ENCODE measurements around the gene SEMG1. TPM values are rescaled to one million over a fixed set of nuclear protein-coding genes. Genes with fewer than 3 reads are reported as not detected.

Gene SEMG1
- total RNA-seq, 3 donors from 2014 or later = 1.8 TPM; not detected in 2

DNA sequence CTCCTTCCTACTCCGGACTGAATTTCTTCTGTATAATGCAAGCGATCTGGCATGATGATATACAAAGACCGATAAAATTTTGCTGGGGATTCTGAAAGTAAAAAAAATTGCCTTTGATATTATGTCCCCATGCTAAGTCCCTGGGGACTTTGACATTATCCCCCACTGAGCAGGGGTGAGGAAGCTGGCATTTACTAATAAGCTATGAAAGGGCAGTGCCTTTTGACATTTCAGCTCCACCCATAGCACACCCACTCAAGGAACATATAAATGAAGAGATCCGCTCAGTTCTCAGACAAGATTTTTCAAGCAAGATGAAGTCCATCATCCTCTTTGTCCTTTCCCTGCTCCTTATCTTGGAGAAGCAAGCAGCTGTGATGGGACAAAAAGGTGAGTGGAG lies 14.2 kb downstream of the SEMG1 start, which contains the start of gene SEMG2:
SEMG2 (plus strand) TSS at position 298 of the 400 bp plus-strand sequence; CDS start at position 315, 17 bp downstream.
- intact Hi-C loops (cut with DNase I; ENCODE audit: low total_unique reads) = no loop called here

DNA sequence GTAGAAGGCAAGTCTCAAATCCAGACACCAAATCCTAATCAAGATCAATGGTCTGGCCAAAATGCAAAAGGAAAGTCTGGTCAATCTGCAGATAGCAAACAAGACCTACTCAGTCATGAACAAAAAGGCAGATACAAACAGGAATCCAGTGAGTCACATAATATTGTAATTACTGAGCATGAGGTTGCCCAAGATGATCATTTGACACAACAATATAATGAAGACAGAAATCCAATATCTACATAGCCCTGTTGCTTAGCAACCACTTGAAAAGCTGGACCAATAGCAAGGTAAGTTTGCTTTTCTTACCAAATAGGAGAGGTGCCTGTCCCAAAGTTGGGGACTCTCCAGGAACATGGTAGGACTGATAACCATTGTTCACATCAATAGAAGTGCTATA lies 16.3 kb downstream of the SEMG1 start:
- H3K27me3 ChIP-seq = peaks cover 0 to 3% of the 10 kb centered on the region in 2 donors
- H3K4me1 ChIP-seq = no peaks in the 10 kb centered on the region
- no peaks in the 10 kb centered on the region for H3K36me3 ChIP-seq
- no peak for DNase-seq (ENCODE audit: low spot score in 2 of 2)
- no peak overlapping the region for H3K4me3 ChIP-seq
- no peaks in the 10 kb centered on the region for H3K9me3 ChIP-seq
- TF ChIP-seq, protein P1, sequence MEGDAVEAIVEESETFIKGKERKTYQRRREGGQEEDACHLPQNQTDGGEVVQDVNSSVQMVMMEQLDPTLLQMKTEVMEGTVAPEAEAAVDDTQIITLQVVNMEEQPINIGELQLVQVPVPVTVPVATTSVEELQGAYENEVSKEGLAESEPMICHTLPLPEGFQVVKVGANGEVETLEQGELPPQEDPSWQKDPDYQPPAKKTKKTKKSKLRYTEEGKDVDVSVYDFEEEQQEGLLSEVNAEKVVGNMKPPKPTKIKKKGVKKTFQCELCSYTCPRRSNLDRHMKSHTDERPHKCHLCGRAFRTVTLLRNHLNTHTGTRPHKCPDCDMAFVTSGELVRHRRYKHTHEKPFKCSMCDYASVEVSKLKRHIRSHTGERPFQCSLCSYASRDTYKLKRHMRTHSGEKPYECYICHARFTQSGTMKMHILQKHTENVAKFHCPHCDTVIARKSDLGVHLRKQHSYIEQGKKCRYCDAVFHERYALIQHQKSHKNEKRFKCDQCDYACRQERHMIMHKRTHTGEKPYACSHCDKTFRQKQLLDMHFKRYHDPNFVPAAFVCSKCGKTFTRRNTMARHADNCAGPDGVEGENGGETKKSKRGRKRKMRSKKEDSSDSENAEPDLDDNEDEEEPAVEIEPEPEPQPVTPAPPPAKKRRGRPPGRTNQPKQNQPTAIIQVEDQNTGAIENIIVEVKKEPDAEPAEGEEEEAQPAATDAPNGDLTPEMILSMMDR (IDR thresholded peaks at IDR 0.05) = no peak
- no peak for TF ChIP-seq POLR2A (IDR thresholded peaks at IDR 0.05)
- TF ChIP-seq POLR2AphosphoS5 (IDR thresholded peaks at IDR 0.05) = no peak
- intact Hi-C loops (cut with DNase I; ENCODE audit: low total_unique reads) = no loop called here
- H3K27ac ChIP-seq = no peak overlapping the region

More for the DNA sequence above, 14.2 kb downstream of the SEMG1 start, which contains the start of gene SEMG2:
- no peak within 1 kb of the TSS for H3K4me3 ChIP-seq
- no peaks in the 10 kb centered on the region for H3K4me1 ChIP-seq
- H3K36me3 ChIP-seq = no peaks in the 10 kb centered on the region
- no peak within 1 kb of the TSS for H3K27ac ChIP-seq
- no peaks in the 10 kb centered on the region for H3K9me3 ChIP-seq
- TF ChIP-seq POLR2A (IDR thresholded peaks at IDR 0.05) (no peak), POLR2AphosphoS5 (IDR thresholded peaks at IDR 0.05) (no peak)
- TF ChIP-seq, protein P1 (IDR thresholded peaks at IDR 0.05) = no peak
- DNase-seq (ENCODE audit: low spot score in 2 of 2) = no peak
- H3K27me3 ChIP-seq = peaks cover 0 to 3% of the 10 kb centered on the region in 2 donors

DNA sequence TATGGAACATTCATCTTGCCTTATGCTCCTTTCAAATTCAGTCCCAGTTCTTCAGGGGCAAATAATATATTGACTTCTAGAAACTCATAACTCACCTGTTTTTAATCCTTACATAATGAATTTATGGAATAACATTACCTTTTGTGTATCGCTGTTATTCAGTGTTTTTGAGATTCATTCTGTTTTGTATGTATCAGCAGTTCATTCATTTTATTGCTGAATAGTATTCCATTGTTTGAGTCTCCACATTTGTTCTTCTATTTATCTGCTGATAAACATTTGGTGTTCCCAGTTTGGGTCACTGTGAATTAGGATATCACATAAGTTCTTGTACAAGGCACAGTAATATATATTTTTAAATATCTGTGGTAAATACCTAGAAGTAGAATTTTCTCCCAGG lies 19.5 kb downstream of the SEMG1 start:
- no peak overlapping the region for H3K4me3 ChIP-seq
- no peaks in the 10 kb centered on the region for H3K9me3 ChIP-seq
- DNase-seq (ENCODE audit: low spot score in 2 of 2) = no peak
- no peaks in the 10 kb centered on the region for H3K36me3 ChIP-seq
- H3K27ac ChIP-seq = no peak overlapping the region
- H3K4me1 ChIP-seq = no peaks in the 10 kb centered on the region
- intact Hi-C loops (cut with DNase I; ENCODE audit: low total_unique reads) = no loop called here
- no peaks in the 10 kb centered on the region for H3K27me3 ChIP-seq
- no peak for TF ChIP-seq POLR2A (IDR thresholded peaks at IDR 0.05)
- TF ChIP-seq, protein P1 (IDR thresholded peaks at IDR 0.05) = no peak
- no peak for TF ChIP-seq POLR2AphosphoS5 (IDR thresholded peaks at IDR 0.05)

DNA sequence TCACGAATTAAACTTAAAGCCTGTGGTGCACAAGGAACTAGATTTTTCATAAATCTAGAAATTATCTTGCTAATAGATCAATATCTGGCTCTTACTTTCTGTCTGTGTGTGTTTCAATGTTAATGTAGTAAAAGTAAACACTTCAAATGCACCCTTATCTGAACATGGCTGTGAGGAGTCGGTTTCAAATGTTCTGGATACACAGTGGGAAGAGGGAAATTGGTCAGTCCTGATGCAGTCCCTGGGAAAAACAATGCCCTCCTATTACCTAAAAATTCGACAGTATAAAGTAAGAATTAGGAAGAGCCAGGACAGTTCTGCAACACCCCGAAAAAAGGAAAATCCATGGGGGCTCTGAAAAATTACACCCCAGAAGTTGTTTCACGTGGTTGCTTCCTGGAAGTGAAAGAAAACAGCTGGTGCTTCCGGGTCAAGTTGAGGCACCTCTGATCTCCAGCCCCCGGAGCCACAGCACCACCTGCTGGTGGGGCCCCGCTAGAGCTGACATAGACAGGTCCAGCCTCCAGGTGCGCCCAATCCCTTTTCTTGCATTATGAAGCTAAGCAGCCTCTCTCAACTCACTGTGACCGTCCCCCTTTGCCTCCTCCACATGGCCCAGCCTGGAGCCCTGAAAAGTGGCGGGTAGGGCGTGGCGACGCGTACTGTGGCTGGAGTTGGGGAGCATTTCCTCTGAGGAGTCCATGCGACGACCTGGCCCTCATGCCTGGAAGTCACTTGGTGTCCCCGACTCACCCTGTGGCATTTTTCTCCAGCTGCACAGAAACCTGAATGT lies 22.6 kb downstream of the SEMG1 start:
- no peaks in the 10 kb centered on the region for H3K4me1 ChIP-seq
- peaks cover 0 to 6% of the 10 kb centered on the region in 2 donors for H3K9me3 ChIP-seq
- H3K27ac ChIP-seq = no peak overlapping the region
- H3K27me3 ChIP-seq = no peaks in the 10 kb centered on the region
- intact Hi-C loops (cut with DNase I; ENCODE audit: low total_unique reads) = no loop called here
- no peak overlapping the region for H3K4me3 ChIP-seq
- TF ChIP-seq POLR2A (IDR thresholded peaks at IDR 0.05) (no peak), POLR2AphosphoS5 (IDR thresholded peaks at IDR 0.05) (no peak)
- TF ChIP-seq, protein P1 (IDR thresholded peaks at IDR 0.05) = peak in 1 of 3 donors; percentile 20
- H3K36me3 ChIP-seq = no peaks in the 10 kb centered on the region
- no peak for DNase-seq (ENCODE audit: low spot score in 2 of 2)

DNA sequence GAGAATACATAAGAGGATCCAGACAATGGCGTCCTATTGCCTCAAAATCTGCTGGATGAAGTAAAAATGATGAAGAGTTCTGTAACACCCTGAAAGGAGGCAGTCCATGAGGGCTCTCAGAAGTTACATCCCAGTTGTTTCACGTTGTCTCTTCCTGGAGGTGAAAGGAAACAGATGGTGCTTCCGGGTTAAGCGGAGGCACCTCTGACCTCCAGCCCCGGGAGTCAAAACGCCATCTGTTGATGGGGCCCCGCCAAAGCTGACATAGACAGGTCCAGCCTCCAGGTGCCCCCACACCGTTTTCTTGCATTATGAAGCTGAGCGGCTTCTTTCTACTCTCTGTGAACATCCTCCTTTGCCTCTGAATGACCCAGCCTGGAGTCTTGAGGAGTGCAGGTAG lies 23.8 kb downstream of the SEMG1 start:
- no peak overlapping the region for H3K27ac ChIP-seq
- TF ChIP-seq, protein P1 (IDR thresholded peaks at IDR 0.05) = no peak
- no peak for TF ChIP-seq POLR2A (IDR thresholded peaks at IDR 0.05)
- no peak for TF ChIP-seq POLR2AphosphoS5 (IDR thresholded peaks at IDR 0.05)

More for the DNA sequence above, 23.8 kb downstream of the SEMG1 start:
- Histone ChIP-seq H3K36me3 (no peaks in the 10 kb centered on the region), H3K9me3 (peaks cover 5 to 12% of the 10 kb centered on the region in 2 donors), H3K27me3 (peaks cover 0 to 3% of the 10 kb centered on the region in 2 donors), H3K4me1 (no peaks in the 10 kb centered on the region), H3K4me3 (no peak overlapping the region)
- intact Hi-C loops (cut with DNase I; ENCODE audit: low total_unique reads) = no loop called here
- no peak for DNase-seq (ENCODE audit: low spot score in 2 of 2)
